ENCODE measurements around the gene PAX2. TPM values are rescaled to one million over a fixed set of nuclear protein-coding genes. Genes with fewer than 3 reads are reported as not detected.

Gene PAX2
- total RNA-seq, 4 donors from 2014 or later, result not detected

DNA sequence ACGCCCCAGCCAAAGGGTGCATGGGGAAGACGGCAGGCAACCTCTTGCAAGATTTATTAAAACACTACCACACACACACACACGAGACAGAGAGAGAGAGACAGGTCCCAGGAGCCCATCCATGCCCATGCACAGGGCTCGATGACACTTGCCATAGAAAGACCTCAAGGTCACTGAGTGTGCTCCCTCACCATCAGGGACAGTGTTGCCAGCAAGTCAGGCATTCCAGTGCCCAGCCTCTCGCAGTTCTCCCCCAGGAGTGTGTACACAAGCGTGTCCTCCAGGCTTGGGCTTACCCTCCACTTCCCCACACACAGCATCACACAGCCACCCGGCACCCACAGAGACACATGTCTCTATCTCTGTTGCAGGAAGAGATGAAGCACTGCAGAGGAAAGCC lies 120.6 kb downstream of the PAX2 start:
- Histone ChIP-seq H3K36me3 (no peaks in the 10 kb centered on the region), H3K4me3 (no peak overlapping the region), H3K9me3 (no peaks in the 10 kb centered on the region), H3K27me3 (peaks cover 63% of the 10 kb centered on the region), H3K4me1 (no peaks in the 10 kb centered on the region), H3K27ac (no peak overlapping the region)
- 63% methylated on average over 7 of the region's 7 CpGs for WGBS
- TF ChIP-seq, protein P1, sequence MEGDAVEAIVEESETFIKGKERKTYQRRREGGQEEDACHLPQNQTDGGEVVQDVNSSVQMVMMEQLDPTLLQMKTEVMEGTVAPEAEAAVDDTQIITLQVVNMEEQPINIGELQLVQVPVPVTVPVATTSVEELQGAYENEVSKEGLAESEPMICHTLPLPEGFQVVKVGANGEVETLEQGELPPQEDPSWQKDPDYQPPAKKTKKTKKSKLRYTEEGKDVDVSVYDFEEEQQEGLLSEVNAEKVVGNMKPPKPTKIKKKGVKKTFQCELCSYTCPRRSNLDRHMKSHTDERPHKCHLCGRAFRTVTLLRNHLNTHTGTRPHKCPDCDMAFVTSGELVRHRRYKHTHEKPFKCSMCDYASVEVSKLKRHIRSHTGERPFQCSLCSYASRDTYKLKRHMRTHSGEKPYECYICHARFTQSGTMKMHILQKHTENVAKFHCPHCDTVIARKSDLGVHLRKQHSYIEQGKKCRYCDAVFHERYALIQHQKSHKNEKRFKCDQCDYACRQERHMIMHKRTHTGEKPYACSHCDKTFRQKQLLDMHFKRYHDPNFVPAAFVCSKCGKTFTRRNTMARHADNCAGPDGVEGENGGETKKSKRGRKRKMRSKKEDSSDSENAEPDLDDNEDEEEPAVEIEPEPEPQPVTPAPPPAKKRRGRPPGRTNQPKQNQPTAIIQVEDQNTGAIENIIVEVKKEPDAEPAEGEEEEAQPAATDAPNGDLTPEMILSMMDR (IDR thresholded peaks at IDR 0.05), result no peak
- TF ChIP-seq POLR2A (IDR thresholded peaks at IDR 0.05), result no peak
- no peak for TF ChIP-seq POLR2AphosphoS5 (IDR thresholded peaks at IDR 0.05)
- TF ChIP-seq EP300 (IDR thresholded peaks at IDR 0.05), result no peak
- no peak for DNase-seq (ENCODE audit: low spot score in 2 of 2)

DNA sequence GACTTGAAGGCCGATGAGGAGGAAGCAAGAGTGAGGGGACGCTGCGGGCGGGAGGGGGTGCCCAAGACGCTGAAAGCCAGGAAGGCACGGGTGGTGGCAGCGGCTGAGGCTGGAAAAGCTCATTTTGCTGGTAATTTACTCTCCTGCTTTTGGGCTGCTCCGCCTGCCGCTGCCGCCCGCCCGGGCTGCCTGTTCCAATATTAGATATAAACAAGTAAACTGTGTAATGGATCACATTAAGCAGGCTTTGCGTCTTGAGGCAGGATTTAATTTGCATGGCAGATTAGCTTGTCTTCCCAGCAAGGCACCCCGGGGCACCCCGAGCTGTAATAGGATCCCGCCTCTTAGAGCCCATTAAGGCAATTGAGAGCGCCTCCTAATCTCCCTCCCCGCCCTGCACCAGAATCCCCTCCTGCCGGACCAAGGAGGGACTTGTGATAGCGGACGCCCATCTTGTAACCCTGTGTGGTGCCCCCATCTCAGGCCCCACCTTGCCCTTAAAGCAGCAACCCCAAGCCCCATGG lies 121.3 kb downstream of the PAX2 start:
- H3K27me3 ChIP-seq, result peaks cover 58% of the 10 kb centered on the region
- H3K9me3 ChIP-seq, result no peaks in the 10 kb centered on the region
- no peak overlapping the region for H3K27ac ChIP-seq
- 25% methylated on average over 20 of the region's 21 CpGs for WGBS
- H3K4me1 ChIP-seq, result no peaks in the 10 kb centered on the region
- TF ChIP-seq EP300 (IDR thresholded peaks at IDR 0.05) (no peak), POLR2A (IDR thresholded peaks at IDR 0.05) (no peak), POLR2AphosphoS5 (IDR thresholded peaks at IDR 0.05) (no peak)
- TF ChIP-seq, protein P1 (IDR thresholded peaks at IDR 0.05), result no peak
- DNase-seq (ENCODE audit: low spot score in 2 of 2), result no peak
- no peaks in the 10 kb centered on the region for H3K36me3 ChIP-seq
- H3K4me3 ChIP-seq, result no peak overlapping the region

DNA sequence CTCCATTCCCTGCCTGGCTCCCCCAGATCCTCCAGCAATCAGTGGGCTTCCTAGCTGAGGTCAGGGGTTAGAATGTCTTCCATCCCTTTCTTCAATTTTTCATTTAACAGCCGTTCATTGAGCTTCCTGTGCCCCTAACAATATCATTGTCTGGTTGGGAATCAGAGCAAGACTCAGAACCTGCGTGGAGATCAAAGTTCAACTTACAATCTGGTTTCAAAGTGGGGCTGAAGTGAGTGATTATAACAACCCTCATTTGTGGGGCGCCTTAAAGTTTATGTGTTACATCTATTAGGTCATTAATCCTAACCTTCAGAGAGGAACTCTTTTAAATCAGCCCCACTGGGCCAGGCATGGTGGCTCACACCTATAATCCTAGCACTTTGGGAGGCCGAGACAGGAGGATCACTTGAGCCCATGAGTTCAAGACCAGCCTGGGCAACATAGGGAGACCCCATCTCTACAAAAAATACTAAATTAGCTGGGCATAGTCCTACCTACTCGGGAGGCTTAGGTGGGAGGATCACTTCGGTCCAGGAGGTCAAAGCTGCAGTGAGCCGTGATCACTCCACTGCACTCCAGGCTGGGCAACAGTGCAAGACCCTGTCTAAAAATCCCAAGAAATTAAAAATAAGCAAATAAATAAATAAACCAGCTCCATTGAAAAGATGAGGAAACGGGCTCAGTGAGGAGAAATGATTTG lies 122.0 kb downstream of the PAX2 start:
- H3K9me3 ChIP-seq, result no peaks in the 10 kb centered on the region
- H3K27me3 ChIP-seq, result peaks cover 57% of the 10 kb centered on the region
- TF ChIP-seq POLR2AphosphoS5 (IDR thresholded peaks at IDR 0.05) (no peak), POLR2A (IDR thresholded peaks at IDR 0.05) (no peak), EP300 (IDR thresholded peaks at IDR 0.05) (no peak)
- TF ChIP-seq, protein P1 (IDR thresholded peaks at IDR 0.05), result no peak
- H3K4me3 ChIP-seq, result no peak overlapping the region
- DNase-seq (ENCODE audit: low spot score in 2 of 2), result no peak
- no peak overlapping the region for H3K27ac ChIP-seq
- no peaks in the 10 kb centered on the region for H3K36me3 ChIP-seq
- 92% methylated on average over 8 of the region's 8 CpGs for WGBS
- no peaks in the 10 kb centered on the region for H3K4me1 ChIP-seq

DNA sequence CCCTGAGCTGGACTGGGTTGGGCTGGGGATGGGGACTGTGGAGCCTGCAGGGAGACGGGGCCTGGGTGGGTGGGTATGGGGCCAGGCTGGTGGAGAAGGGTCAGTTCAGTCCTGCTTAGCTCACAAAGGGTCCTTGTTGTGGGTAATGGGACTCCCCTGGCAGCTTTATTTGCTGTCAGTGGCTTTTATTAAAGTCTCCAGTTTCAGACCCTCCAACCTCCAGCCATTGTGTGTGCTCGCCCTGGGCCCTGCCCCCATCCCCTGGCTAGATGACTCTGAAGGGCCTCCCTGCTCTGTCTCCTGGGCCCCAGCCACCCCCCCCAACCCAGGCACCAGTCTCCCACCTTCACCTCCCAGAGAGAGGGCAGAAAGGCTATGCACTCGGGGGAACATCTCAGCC lies 123.0 kb downstream of the PAX2 start:
- DNase-seq (ENCODE audit: low spot score in 2 of 2), result no peak
- TF ChIP-seq EP300 (IDR thresholded peaks at IDR 0.05), result no peak
- no peak for TF ChIP-seq POLR2AphosphoS5 (IDR thresholded peaks at IDR 0.05)
- no peak for TF ChIP-seq POLR2A (IDR thresholded peaks at IDR 0.05)
- TF ChIP-seq, protein P1 (IDR thresholded peaks at IDR 0.05), result no peak
- peaks cover 56% of the 10 kb centered on the region for H3K27me3 ChIP-seq
- H3K9me3 ChIP-seq, result no peaks in the 10 kb centered on the region
- H3K4me1 ChIP-seq, result no peaks in the 10 kb centered on the region
- 82% methylated on average over 3 of the region's 3 CpGs for WGBS
- H3K4me3 ChIP-seq, result no peak overlapping the region
- no peak overlapping the region for H3K27ac ChIP-seq
- H3K36me3 ChIP-seq, result no peaks in the 10 kb centered on the region

DNA sequence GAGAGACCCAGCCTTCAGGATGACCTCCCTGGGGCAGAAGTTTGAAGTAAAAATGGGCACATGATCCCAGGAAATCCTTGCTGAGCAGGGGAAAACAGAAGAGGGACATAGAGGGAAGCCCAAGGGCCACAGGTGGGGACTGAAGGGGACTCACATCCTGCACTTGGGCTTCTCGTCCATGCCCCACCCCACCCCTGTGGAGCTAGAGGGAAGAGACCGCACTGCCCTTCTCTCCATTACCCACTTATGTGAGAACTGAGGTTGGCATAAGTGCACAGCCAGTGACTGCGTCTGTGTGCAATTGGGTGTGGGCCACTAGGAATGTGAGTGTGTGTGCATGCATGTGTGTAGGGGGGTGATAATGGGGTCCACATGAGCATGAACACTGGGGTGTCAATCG lies 124.0 kb downstream of the PAX2 start:
- no peak for DNase-seq (ENCODE audit: low spot score in 2 of 2)
- Histone ChIP-seq H3K9me3 (no peaks in the 10 kb centered on the region), H3K4me3 (no peak overlapping the region), H3K27ac (no peak overlapping the region), H3K27me3 (peaks cover 58% of the 10 kb centered on the region), H3K36me3 (no peaks in the 10 kb centered on the region), H3K4me1 (no peaks in the 10 kb centered on the region)
- no peak for TF ChIP-seq POLR2A (IDR thresholded peaks at IDR 0.05)
- no peak for TF ChIP-seq EP300 (IDR thresholded peaks at IDR 0.05)
- TF ChIP-seq, protein P1 (IDR thresholded peaks at IDR 0.05), result no peak
- TF ChIP-seq POLR2AphosphoS5 (IDR thresholded peaks at IDR 0.05), result no peak
- 85% methylated on average over 4 of the region's 4 CpGs for WGBS

All from suprapubic skin (tissue), 4 donors.